ENCODE results near the gene NR1D2.
A peak's percentile ranks its signal among the peaks of the same experiment; 100 is the strongest.

Gene NR1D2

GRCh38 chr3:23926736-23927135 lies 18.4 kb upstream of the NR1D2 start:
- peak; percentile 29 for TF ChIP-seq CTCF (IDR thresholded peaks at IDR 0.05; ENCODE audit: low read depth, low read length, missing control alignments)
- no peaks in the 10 kb centered on the region for H3K27me3 ChIP-seq (replicated peaks)
- in situ Hi-C loops (cut with HindIII; ENCODE audit: low pct_ligation_motif_present, low sequenced_read_pairs), result no loop called here
- H3K27ac ChIP-seq, result no peak overlapping the region
- no peak overlapping the region for H3K4me3 ChIP-seq (ENCODE audit: low read depth, low read length)
- H3K36me3 ChIP-seq (replicated peaks), result no peaks in the 10 kb centered on the region
- no peak for DNase-seq

- Histone ChIP-seq H3K27ac (no peak overlapping the region), H3K27me3 (replicated peaks) (no peaks in the 10 kb centered on the region), H3K36me3 (replicated peaks) (no peaks in the 10 kb centered on the region), H3K4me3 (ENCODE audit: low read depth, low read length) (no peak overlapping the region)
- no peak for TF ChIP-seq CTCF (IDR thresholded peaks at IDR 0.05; ENCODE audit: low read depth, low read length, missing control alignments)
- no peak for DNase-seq
- in situ Hi-C loops (cut with HindIII; ENCODE audit: low pct_ligation_motif_present, low sequenced_read_pairs), result no loop called here
Observed at GRCh38 chr3:23928524-23928923, 16.6 kb upstream of the NR1D2 start.

GRCh38 chr3:23931597-23931996 lies 13.5 kb upstream of the NR1D2 start:
- in situ Hi-C loops (cut with HindIII; ENCODE audit: low pct_ligation_motif_present, low sequenced_read_pairs), result no loop called here
- TF ChIP-seq CTCF (IDR thresholded peaks at IDR 0.05; ENCODE audit: low read depth, low read length, missing control alignments), result no peak

GRCh38 chr3:23932571-23932970 lies 12.5 kb upstream of the NR1D2 start:
- Histone ChIP-seq H3K4me3 (ENCODE audit: low read depth, low read length) (no peak overlapping the region), H3K36me3 (replicated peaks) (no peaks in the 10 kb centered on the region), H3K27ac (no peak overlapping the region), H3K27me3 (replicated peaks) (no peaks in the 10 kb centered on the region)
- no peak for TF ChIP-seq CTCF (IDR thresholded peaks at IDR 0.05; ENCODE audit: low read depth, low read length, missing control alignments)
- in situ Hi-C loops (cut with HindIII; ENCODE audit: low pct_ligation_motif_present, low sequenced_read_pairs), result no loop called here
- DNase-seq, result no peak

More at GRCh38 chr3:23931597-23931996, 13.5 kb upstream of the NR1D2 start:
- H3K36me3 ChIP-seq (replicated peaks), result no peaks in the 10 kb centered on the region
- no peak for DNase-seq
- no peak overlapping the region for H3K4me3 ChIP-seq (ENCODE audit: low read depth, low read length)
- H3K27ac ChIP-seq, result no peak overlapping the region
- no peaks in the 10 kb centered on the region for H3K27me3 ChIP-seq (replicated peaks)

GRCh38 chr3:23934253-23934652 lies 10.8 kb upstream of the NR1D2 start:
- TF ChIP-seq CTCF (IDR thresholded peaks at IDR 0.05; ENCODE audit: low read depth, low read length, missing control alignments), result no peak
- Histone ChIP-seq H3K36me3 (replicated peaks) (no peaks in the 10 kb centered on the region), H3K27me3 (replicated peaks) (no peaks in the 10 kb centered on the region), H3K27ac (no peak overlapping the region), H3K4me3 (ENCODE audit: low read depth, low read length) (no peak overlapping the region)
- in situ Hi-C loops (cut with HindIII; ENCODE audit: low pct_ligation_motif_present, low sequenced_read_pairs), result no loop called here
- DNase-seq, result no peak

GRCh38 chr3:23937296-23937695 lies 7.8 kb upstream of the NR1D2 start:
- H3K36me3 ChIP-seq (replicated peaks), result no peaks in the 10 kb centered on the region
- DNase-seq, result no peak
- no peak overlapping the region for H3K4me3 ChIP-seq (ENCODE audit: low read depth, low read length)
- TF ChIP-seq CTCF (IDR thresholded peaks at IDR 0.05; ENCODE audit: low read depth, low read length, missing control alignments), result no peak
- in situ Hi-C loops (cut with HindIII; ENCODE audit: low pct_ligation_motif_present, low sequenced_read_pairs), result no loop called here
- H3K27ac ChIP-seq, result no peak overlapping the region
- no peaks in the 10 kb centered on the region for H3K27me3 ChIP-seq (replicated peaks)

Measured in brain microvascular endothelial cell (primary cell).